ENCODE measurements around the gene PRSS36. TPM values are rescaled to one million over a fixed set of nuclear protein-coding genes. Genes with fewer than 3 reads are reported as not detected.

PRSS36 gene
- total RNA-seq: 0.26 and 0.87 TPM in 2 replicates

GRCh38 chr16:31149894-31150890, at the start of gene PRSS36:
PRSS36 (minus strand) TSS chr16:31150066; CDS start chr16:31150035, 31 bp downstream.

GRCh38 chr16:31179747-31180459, 30.0 kb upstream of the PRSS36 start, which contains the start of gene FUS:
FUS (plus strand) TSS chr16:31180139; CDS start chr16:31180215, 76 bp downstream.

GRCh38 chr16:31135535-31136286, 14.2 kb downstream of the PRSS36 start, which contains the start of gene PRSS8:
PRSS8 (minus strand) TSS chr16:31135727; CDS start chr16:31135498, 229 bp downstream.

GRCh38 chr16:31117384-31118222, 32.3 kb downstream of the PRSS36 start, which contains the start of gene KAT8:
KAT8 (plus strand) TSS chr16:31117664; CDS start chr16:31117682, 18 bp downstream.

GRCh38 chr16:31108035-31108793, 41.7 kb downstream of the PRSS36 start, which contains the start of gene BCKDK:
BCKDK (plus strand) TSS chr16:31108386; CDS start chr16:31109224, 838 bp downstream.

GRCh38 chr16:31094424-31095120, 55.3 kb downstream of the PRSS36 start, which contains the start of gene VKORC1:
VKORC1 (minus strand) TSS chr16:31094797; CDS start chr16:31094729, 68 bp downstream.

Other genes with a start within 250 kb of the PRSS36 start
- gene FBXL19, start 226.5 kb downstream of the PRSS36 start, total RNA-seq: 10.7 and 16.6 TPM in 2 replicates
- 30.0 and 32.7 TPM in 2 replicates for gene ORAI3, start 201.0 kb downstream of the PRSS36 start, total RNA-seq
- gene SETD1A, start 192.3 kb downstream of the PRSS36 start, total RNA-seq: 1.9 and 2.1 TPM in 2 replicates
- 20.3 and 28.2 TPM in 2 replicates for gene HSD3B7, start 164.9 kb downstream of the PRSS36 start, total RNA-seq
- 0.34 and 0.76 TPM in 2 replicates for gene STX1B, start 139.4 kb downstream of the PRSS36 start, total RNA-seq
- 19.9 and 22.8 TPM in 2 replicates for gene STX4, start 116.5 kb downstream of the PRSS36 start, total RNA-seq
- 4.9 and 5.2 TPM in 2 replicates for gene ZNF668, start 75.8 kb downstream of the PRSS36 start, total RNA-seq
- 11.3 and 11.7 TPM in 2 replicates for gene ZNF646, start 75.6 kb downstream of the PRSS36 start, total RNA-seq
- 0.33 and 0.43 TPM in 2 replicates for gene PRSS53, start 61.1 kb downstream of the PRSS36 start, total RNA-seq
- gene VKORC1, start 55.3 kb downstream of the PRSS36 start, total RNA-seq: 55.5 and 61.9 TPM in 2 replicates
- 9.2 and 9.5 TPM in 2 replicates for gene BCKDK, start 41.7 kb downstream of the PRSS36 start, total RNA-seq
- 42.3 and 42.9 TPM in 2 replicates for gene KAT8, start 32.4 kb downstream of the PRSS36 start, total RNA-seq
- gene PRSS8, start 14.3 kb downstream of the PRSS36 start, total RNA-seq: not detected in 2 replicates
- gene FUS, start 30.1 kb upstream of the PRSS36 start, total RNA-seq: 32.1 and 33.1 TPM in 2 replicates
- 66.0 and 80.8 TPM in 2 replicates for gene PYCARD, start 52.7 kb upstream of the PRSS36 start, total RNA-seq
- gene TRIM72, start 64.1 kb upstream of the PRSS36 start, total RNA-seq: not detected in 2 replicates
- not detected in 2 replicates for gene PYDC1, start 67.1 kb upstream of the PRSS36 start, total RNA-seq
- gene ITGAM, start 109.9 kb upstream of the PRSS36 start, total RNA-seq: not detected in 2 replicates
- gene ITGAX, start 205.1 kb upstream of the PRSS36 start, total RNA-seq: 0.34 TPM in 1 of 2 replicates, not detected in the other
- gene ITGAD, start 243.3 kb upstream of the PRSS36 start, total RNA-seq: not detected in 2 replicates